Right lung (tissue), 10 donors: ENCODE measurements around the gene PSMA1. TPM values are rescaled to one million over a fixed set of nuclear protein-coding genes. Genes with fewer than 3 reads are reported as not detected.
A peak's percentile ranks its signal among the peaks of the same experiment; 100 is the strongest.
"Not testable (repeated sequence)": the region's sequence is repeated elsewhere in the genome, so short reads cannot be mapped to it uniquely, and the experiment has no call there.

Source experiments
- DNase-seq, 2 donors: peaks; one replicate each; pipeline ENCODE4 v3.0.0-alpha.2; 2013
- long read RNA-seq, 8 donors: transcript quantifications; one replicate each; lab custom pipeline, GENCODE V29; 2026
- polyA plus RNA-seq, 5 donors: library from polyadenylated mRNA; unstranded; fragments of 120-200 nt; gene quantifications; one replicate each; pipeline versions ENCODE4 v1.2.1 to v1.2.3, GENCODE V29; 2013; ENCODE audit warnings: inconsistent platforms in 1 of 5, low replicate concordance in 1 of 5; ENCODE audit not compliant: insufficient read length in 5 of 5, insufficient read depth in 1 of 5

Gene PSMA1
- 100 to 1,000 TPM; 150 to 202 (median 184) TPM for polyA plus RNA-seq
- long read RNA-seq, donor 1, transcript PSMA1-201 (10 exons, 1,505 nt), result major isoform, 53 of 231 reads
- long read RNA-seq, donor 1, partial matches to known transcripts, result 172 of 231 reads
- long read RNA-seq, donor 1, other reads (novel, unspliced or antisense), result 0 of 231 reads
- long read RNA-seq, donor 2, transcript PSMA1-201 (10 exons, 1,505 nt), result major isoform, 46 of 54 reads
- long read RNA-seq, donor 2, partial matches to known transcripts, result 8 of 54 reads
- long read RNA-seq, donor 2, other reads (novel, unspliced or antisense), result 0 of 54 reads
- long read RNA-seq, donor 3, transcript PSMA1-203 (3 exons, 646 nt), result minor isoform, 7 of 205 reads
- long read RNA-seq, donor 3, transcript PSMA1-201 (10 exons, 1,505 nt), result major isoform, 58 of 205 reads
- long read RNA-seq, donor 3, partial matches to known transcripts, result 132 of 205 reads
- long read RNA-seq, donor 3, other reads (novel, unspliced or antisense), result 5 of 205 reads
- long read RNA-seq, donor 4, transcript PSMA1-201 (10 exons, 1,505 nt), result major isoform, 41 of 62 reads
- long read RNA-seq, donor 4, transcript PSMA1-203 (3 exons, 646 nt), result minor isoform, 6 of 62 reads
- long read RNA-seq, donor 4, partial matches to known transcripts, result 14 of 62 reads
- long read RNA-seq, donor 4, other reads (novel, unspliced or antisense), result 0 of 62 reads
- long read RNA-seq, donor 5, transcript PSMA1-209 (10 exons, 1,527 nt), result minor isoform, 5 of 117 reads
- long read RNA-seq, donor 5, transcript PSMA1-201 (10 exons, 1,505 nt), result major isoform, 83 of 117 reads
- long read RNA-seq, donor 5, partial matches to known transcripts, result 28 of 117 reads
- long read RNA-seq, donor 5, other reads (novel, unspliced or antisense), result 0 of 117 reads
- long read RNA-seq, donor 6, transcript PSMA1-201 (10 exons, 1,505 nt), result major isoform, 66 of 104 reads
- long read RNA-seq, donor 6, partial matches to known transcripts, result 27 of 104 reads
- long read RNA-seq, donor 6, other reads (novel, unspliced or antisense), result 5 of 104 reads
- long read RNA-seq, donor 7, transcript PSMA1-201 (10 exons, 1,505 nt), result major isoform, 29 of 43 reads
- long read RNA-seq, donor 7, transcript PSMA1-203 (3 exons, 646 nt), result minor isoform, 6 of 43 reads
- long read RNA-seq, donor 7, partial matches to known transcripts, result 0 of 43 reads
- long read RNA-seq, donor 7, other reads (novel, unspliced or antisense), result 5 of 43 reads
- long read RNA-seq, donor 8, transcript PSMA1-201 (10 exons, 1,505 nt), result major isoform, 25 of 43 reads
- long read RNA-seq, donor 8, partial matches to known transcripts, result 13 of 43 reads
- long read RNA-seq, donor 8, other reads (novel, unspliced or antisense), result 0 of 43 reads

GRCh38 chr11:14519917-14520746, at the start of gene PSMA1:
Gene PSMA1, minus strand, starts transcription at chr11:14520386. Its CDS starts 87 bp downstream, at chr11:14520299.
- peak; percentile 92 to 94 for DNase-seq

- DNase-seq, result not testable (repeated sequence)
Measured at GRCh38 chr11:14569516-14569915, 49.3 kb upstream of the PSMA1 start.

- no peak for DNase-seq
Measured at GRCh38 chr11:14567064-14567651, 47.0 kb upstream of the PSMA1 start.

- no peak for DNase-seq
Measured at GRCh38 chr11:14566331-14567063, 46.3 kb upstream of the PSMA1 start.

- no peak for DNase-seq
Measured at GRCh38 chr11:14565845-14566244, 45.7 kb upstream of the PSMA1 start.

- no peak for DNase-seq
Measured at GRCh38 chr11:14555818-14556217, 35.6 kb upstream of the PSMA1 start.

- peak; percentile 67 to 81 for DNase-seq
Measured at GRCh38 chr11:14554959-14555358, 34.8 kb upstream of the PSMA1 start.

- no peak for DNase-seq
Measured at GRCh38 chr11:14552089-14552488, 31.9 kb upstream of the PSMA1 start.

GRCh38 chr11:14551380-14551779, 31.2 kb upstream of the PSMA1 start:
- DNase-seq, result no peak

GRCh38 chr11:14549891-14550290, 29.7 kb upstream of the PSMA1 start:
- DNase-seq, result no peak

GRCh38 chr11:14547440-14547839, 27.3 kb upstream of the PSMA1 start:
- no peak for DNase-seq

GRCh38 chr11:14546672-14547071, 26.5 kb upstream of the PSMA1 start:
- no peak for DNase-seq

GRCh38 chr11:14544611-14545010, 24.4 kb upstream of the PSMA1 start:
- no peak for DNase-seq

- no peak for DNase-seq
Measured at GRCh38 chr11:14543260-14543659, 23.1 kb upstream of the PSMA1 start.

- DNase-seq, result no peak
Measured at GRCh38 chr11:14542324-14542723, 22.1 kb upstream of the PSMA1 start.

- DNase-seq, result peak in 1 of 2 donors; percentile 58
Measured at GRCh38 chr11:14541192-14541947, 21.2 kb upstream of the PSMA1 start.

- DNase-seq, result no peak
Measured at GRCh38 chr11:14539982-14540421, 19.8 kb upstream of the PSMA1 start.

GRCh38 chr11:14538926-14539554, 18.9 kb upstream of the PSMA1 start:
- DNase-seq, result no peak
